Brain microvascular endothelial cell (primary cell): ENCODE data around the gene DENND1A.

Experiments used
- DNase-seq: peaks from one replicate; pipeline ENCODE4 v3.0.0-alpha.2; 2020
- H3K27ac ChIP-seq: fragments of 250-450 bp; sonication (Bioruptor Pico); 2 replicates; pipeline ENCODE4 v1.5.1; 2020; ENCODE audit warnings: mild to moderate bottlenecking, moderate library complexity
- H3K27me3 ChIP-seq: fragments of 250-450 bp; sonication (Bioruptor Pico); replicated peaks from 2 replicates; pipeline ENCODE4 v1.5.1; 2020; ENCODE audit warnings: mild to moderate bottlenecking
- H3K36me3 ChIP-seq: fragments of 250-450 bp; sonication (Bioruptor Pico); replicated peaks from 2 replicates; pipeline ENCODE4 v1.5.1; 2020; ENCODE audit warnings: mild to moderate bottlenecking
- H3K4me3 ChIP-seq: 2 replicates; pipeline ENCODE4 v1.5.1; 2011; ENCODE audit warnings: low read depth, mild to moderate bottlenecking, control low read depth, low read length, moderate library complexity
- in situ Hi-C: cut with HindIII; loops from 2 replicates; pipeline ENCODE4 v1.10.0; 2017; ENCODE audit warnings: low sequenced_read_pairs, low pct_ligation_motif_present
- TF ChIP-seq, protein P1 (sequence below): IDR thresholded peaks from 2 replicates; pipeline ENCODE4 v1.5.1; 2011; ENCODE audit warnings: low read depth, mild to moderate bottlenecking, moderate library complexity, low read length, control low read depth, inconsistent platforms; ENCODE audit errors: missing control alignments

The DENND1A gene

GRCh38 chr9:123926941-123927340 is 3.0 kb downstream of the DENND1A start:
- no peak for DNase-seq
- TF ChIP-seq, protein P1, sequence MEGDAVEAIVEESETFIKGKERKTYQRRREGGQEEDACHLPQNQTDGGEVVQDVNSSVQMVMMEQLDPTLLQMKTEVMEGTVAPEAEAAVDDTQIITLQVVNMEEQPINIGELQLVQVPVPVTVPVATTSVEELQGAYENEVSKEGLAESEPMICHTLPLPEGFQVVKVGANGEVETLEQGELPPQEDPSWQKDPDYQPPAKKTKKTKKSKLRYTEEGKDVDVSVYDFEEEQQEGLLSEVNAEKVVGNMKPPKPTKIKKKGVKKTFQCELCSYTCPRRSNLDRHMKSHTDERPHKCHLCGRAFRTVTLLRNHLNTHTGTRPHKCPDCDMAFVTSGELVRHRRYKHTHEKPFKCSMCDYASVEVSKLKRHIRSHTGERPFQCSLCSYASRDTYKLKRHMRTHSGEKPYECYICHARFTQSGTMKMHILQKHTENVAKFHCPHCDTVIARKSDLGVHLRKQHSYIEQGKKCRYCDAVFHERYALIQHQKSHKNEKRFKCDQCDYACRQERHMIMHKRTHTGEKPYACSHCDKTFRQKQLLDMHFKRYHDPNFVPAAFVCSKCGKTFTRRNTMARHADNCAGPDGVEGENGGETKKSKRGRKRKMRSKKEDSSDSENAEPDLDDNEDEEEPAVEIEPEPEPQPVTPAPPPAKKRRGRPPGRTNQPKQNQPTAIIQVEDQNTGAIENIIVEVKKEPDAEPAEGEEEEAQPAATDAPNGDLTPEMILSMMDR: no peak
- no peak overlapping the region for H3K27ac ChIP-seq
- H3K4me3 ChIP-seq: no peak overlapping the region
- no peaks in the 10 kb centered on the region for H3K36me3 ChIP-seq
- in situ Hi-C loops: no loop called here
- H3K27me3 ChIP-seq: no peaks in the 10 kb centered on the region

DNA sequence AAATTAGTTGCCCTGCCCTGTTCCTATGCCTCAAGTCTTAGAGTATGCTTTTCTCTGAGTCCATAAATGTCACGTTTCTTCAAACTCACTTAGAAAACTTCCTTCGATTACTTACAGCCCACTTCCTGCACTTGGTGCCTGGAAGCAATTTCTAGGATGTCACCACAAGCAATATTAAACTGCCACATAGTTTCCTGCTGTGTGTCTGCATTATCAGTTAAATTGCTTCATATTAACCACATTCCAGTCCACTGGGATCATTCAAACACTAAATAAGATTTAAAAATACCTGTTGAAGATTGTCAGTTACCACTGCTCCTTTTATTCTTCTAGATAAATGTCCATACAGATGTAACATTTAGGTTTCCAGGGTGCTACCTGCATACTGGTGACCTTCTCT is 4.1 kb downstream of the DENND1A start:
- no peak for DNase-seq
- Histone ChIP-seq H3K4me3 (no peak overlapping the region), H3K27me3 (no peaks in the 10 kb centered on the region), H3K27ac (no peak overlapping the region), H3K36me3 (no peaks in the 10 kb centered on the region)
- TF ChIP-seq, protein P1: no peak
- in situ Hi-C loops: no loop called here

GRCh38 chr9:123925161-123925560 is 4.8 kb downstream of the DENND1A start:
- in situ Hi-C loops: no loop called here
- Histone ChIP-seq H3K36me3 (no peaks in the 10 kb centered on the region), H3K27ac (no peak overlapping the region), H3K4me3 (no peak overlapping the region), H3K27me3 (no peaks in the 10 kb centered on the region)
- no peak for DNase-seq
- TF ChIP-seq, protein P1: no peak

- TF ChIP-seq, protein P1: no peak
- DNase-seq: no peak
- in situ Hi-C loops: no loop called here
- Histone ChIP-seq H3K27ac (no peak overlapping the region), H3K27me3 (no peaks in the 10 kb centered on the region), H3K36me3 (no peaks in the 10 kb centered on the region), H3K4me3 (no peak overlapping the region)
Measured at GRCh38 chr9:123924727-123925126, 5.2 kb downstream of the DENND1A start.

DNA sequence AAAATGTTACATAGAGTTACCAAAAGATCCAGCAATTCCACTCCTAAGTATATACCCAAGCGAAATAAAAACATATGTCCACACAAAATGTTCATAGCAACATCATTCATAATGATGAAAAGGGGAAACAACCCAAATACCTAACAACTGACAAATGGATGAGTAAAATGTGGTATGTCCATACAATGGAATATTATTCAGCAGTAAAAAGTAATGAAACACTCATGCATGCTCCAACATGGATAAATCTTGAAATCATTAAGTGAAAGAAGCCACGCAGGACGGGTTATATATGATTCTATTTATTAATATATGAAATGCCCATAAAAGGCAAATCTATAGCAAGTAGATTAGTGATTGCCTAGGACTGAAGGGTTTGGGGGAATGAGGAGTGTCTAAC is 6.0 kb downstream of the DENND1A start:
- no peak for DNase-seq
- TF ChIP-seq, protein P1: no peak
- H3K36me3 ChIP-seq: no peaks in the 10 kb centered on the region
- H3K27me3 ChIP-seq: no peaks in the 10 kb centered on the region
- H3K27ac ChIP-seq: no peak overlapping the region
- H3K4me3 ChIP-seq: no peak overlapping the region
- in situ Hi-C loops: no loop called here

- H3K36me3 ChIP-seq: no peaks in the 10 kb centered on the region
- no peaks in the 10 kb centered on the region for H3K27me3 ChIP-seq
- TF ChIP-seq, protein P1: no peak
- no peak for DNase-seq
- no peak overlapping the region for H3K27ac ChIP-seq
- no peak overlapping the region for H3K4me3 ChIP-seq
- in situ Hi-C loops: no loop called here
Measured at GRCh38 chr9:123923377-123923776, 6.5 kb downstream of the DENND1A start.
